Keratinocyte (primary cell): ENCODE measurements around the gene SGCE. TPM values are rescaled to one million over a fixed set of nuclear protein-coding genes. Genes with fewer than 3 reads are reported as not detected.

ENCODE experiments used
- DNase-seq: peaks from one replicate; pipeline ENCODE4 v3.0.0-alpha.2; 2011; ENCODE audit warnings: low read depth, missing footprints, low spot score
- FAIRE-seq: peaks from 2 replicates; lab custom pipeline; 2011; peaks lifted over from hg19 to GRCh38; lab: Jason Lieb, UNC
- H2AFZ ChIP-seq: 2 replicates; pipeline ENCODE4 v1.6.0; 2012; ENCODE audit warnings: low read length, control low read depth, inconsistent platforms; ENCODE audit not compliant: control insufficient read depth
- H3K27ac ChIP-seq: 2 replicates; pipeline ENCODE4 v1.5.1; 2011; ENCODE audit warnings: low read length; ENCODE audit not compliant: control insufficient read depth, insufficient read depth
- H3K27me3 ChIP-seq: 3 replicates; pipeline ENCODE4 v1.6.0; 2011; ENCODE audit warnings: low read length; ENCODE audit not compliant: control insufficient read depth, insufficient read depth; ENCODE audit errors: extremely low read depth
- H3K36me3 ChIP-seq, 2 experiments: 2 replicates in 1 of 2; 3 replicates in 1 of 2; pipeline ENCODE4 v1.5.1; 2011; ENCODE audit warnings: low read length in 2 of 2, mild to moderate bottlenecking in 1 of 2; ENCODE audit not compliant: control insufficient read depth in 2 of 2, insufficient read depth in 2 of 2; ENCODE audit errors: extremely low read depth in 1 of 2
- H3K4me1 ChIP-seq: 3 replicates; pipeline ENCODE4 v1.5.1; 2011; ENCODE audit warnings: low read length; ENCODE audit not compliant: control insufficient read depth, insufficient read depth; ENCODE audit errors: extremely low read depth
- H3K4me2 ChIP-seq: 3 replicates; pipeline ENCODE4 v1.6.0; 2011; ENCODE audit warnings: low read depth, low read length; ENCODE audit not compliant: control insufficient read depth, insufficient read depth; ENCODE audit errors: extremely low read depth
- H3K4me3 ChIP-seq, 3 experiments: fragments of 200-600 bp in 1 of 3; sonication (generic) in 1 of 3; 2 replicates in 2 of 3; 3 replicates in 1 of 3; pipeline ENCODE4 v1.5.1; 2011 to 2016; ENCODE audit warnings: low read length in 3 of 3, mild to moderate bottlenecking in 3 of 3, control low read depth in 2 of 3, inconsistent platforms in 1 of 3, low read depth in 1 of 3, mixed read lengths in 1 of 3, mixed run types in 1 of 3, moderate library complexity in 1 of 3; ENCODE audit not compliant: control insufficient read depth in 2 of 3, insufficient read depth in 2 of 3; ENCODE audit errors: extremely low read depth in 1 of 3
- H3K79me2 ChIP-seq: 2 replicates; pipeline ENCODE4 v1.6.0; 2012; ENCODE audit warnings: low read length; ENCODE audit not compliant: control insufficient read depth, insufficient read depth
- H3K9ac ChIP-seq: 3 replicates; pipeline ENCODE4 v1.6.0; 2011; ENCODE audit warnings: low read length; ENCODE audit not compliant: control insufficient read depth, insufficient read depth; ENCODE audit errors: extremely low read depth
- H3K9me1 ChIP-seq: 3 replicates; pipeline ENCODE4 v1.6.0; 2011; ENCODE audit warnings: low read length; ENCODE audit not compliant: control insufficient read depth, insufficient read depth; ENCODE audit errors: extremely low read depth
- H3K9me3 ChIP-seq: 2 replicates; pipeline ENCODE4 v1.5.1; 2012; ENCODE audit warnings: low read depth, low read length; ENCODE audit not compliant: control insufficient read depth
- H4K20me1 ChIP-seq: 3 replicates; pipeline ENCODE4 v1.6.0; 2011; ENCODE audit warnings: low read length; ENCODE audit not compliant: control insufficient read depth, insufficient read depth; ENCODE audit errors: extremely low read depth
- EZH2 ChIP-seq: IDR thresholded peaks from one replicate; pipeline ENCODE4 v1.6.1; 2012; ENCODE audit warnings: inconsistent platforms, mild to moderate bottlenecking, low read length, moderate library complexity
- dilution Hi-C: fragments of 300-500 bp; cut with MboI; formaldehyde crosslinking; loops from one replicate; pipeline ENCODE4 v1.7.0; 2020; ENCODE audit warnings: low sequenced_read_pairs; ENCODE audit not compliant: extremely low pct_ligation_motif_present
- polyA plus RNA-seq, 5 experiments: library from polyadenylated mRNA; depleted of rRNA in 3 of 5; stranded (reverse) in 3 of 5; stranded (forward) in 1 of 5; unstranded in 1 of 5; fragments of >200 nt; gene quantifications; 1 replicate in 1 of 5; 2 replicates in 3 of 5; 3 replicates in 1 of 5; pipeline versions ENCODE4 v1.2.1 to v1.2.3, GENCODE V29; 2011 to 2012; ENCODE audit warnings: missing spikeins in 2 of 5, low read depth in 1 of 5, low replicate concordance in 1 of 5
- TF ChIP-seq, protein P1 (sequence below), 3 experiments: IDR thresholded peaks in 1 of 3; conservative IDR thresholded peaks in 1 of 3; optimal IDR thresholded peaks in 1 of 3; 2 replicates in 2 of 3; 3 replicates in 1 of 3; pipeline versions ENCODE3 to v1.5.1; 2011; ENCODE audit warnings: low read length in 3 of 3, mild to moderate bottlenecking in 3 of 3, moderate library complexity in 2 of 3, control low read depth in 1 of 3, inconsistent platforms in 1 of 3; ENCODE audit not compliant: insufficient read depth in 2 of 3; ENCODE audit errors: extremely low read depth in 1 of 3

The SGCE gene
- polyA plus RNA-seq, 1 donor (not counting 4 experiments of a cell fraction or from before 2014, with no cell fraction given), result 7.9 TPM

DNA sequence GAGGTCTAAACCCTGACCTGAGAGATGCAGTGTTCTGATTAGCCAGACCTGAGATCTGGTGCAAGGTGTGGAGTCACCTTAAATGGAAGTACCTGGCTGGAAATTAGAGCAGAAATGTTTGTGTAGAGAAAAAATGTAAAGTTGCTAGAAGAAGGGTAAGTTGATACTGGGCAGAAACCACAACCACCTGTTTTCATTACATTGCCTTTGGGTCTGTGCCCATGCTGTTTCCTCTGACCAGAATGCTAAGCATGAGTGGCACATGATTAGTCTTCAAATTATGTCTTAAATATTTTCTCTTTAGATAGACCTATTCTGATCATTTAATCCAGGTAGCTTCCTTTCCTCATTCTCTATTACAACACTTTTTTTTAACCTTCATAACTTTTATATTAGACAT, 77.3 kb downstream of the SGCE start:
- no peaks in the 10 kb centered on the region for H3K9me1 ChIP-seq
- no peaks in the 10 kb centered on the region for H3K9me3 ChIP-seq
- H2AFZ ChIP-seq, result no peak overlapping the region
- H3K4me1 ChIP-seq, result no peaks in the 10 kb centered on the region
- no peaks in the 10 kb centered on the region for H3K36me3 ChIP-seq
- TF ChIP-seq EZH2, result no peak
- no peak overlapping the region for H3K4me3 ChIP-seq
- H3K9ac ChIP-seq, result no peak overlapping the region
- dilution Hi-C loops, result no loop called here
- no peak overlapping the region for H3K27ac ChIP-seq
- H3K79me2 ChIP-seq, result no peaks in the 10 kb centered on the region
- no peak overlapping the region for H3K4me2 ChIP-seq
- no peak for FAIRE-seq
- no peaks in the 10 kb centered on the region for H4K20me1 ChIP-seq
- H3K27me3 ChIP-seq, result no peaks in the 10 kb centered on the region
- DNase-seq, result no peak

DNA sequence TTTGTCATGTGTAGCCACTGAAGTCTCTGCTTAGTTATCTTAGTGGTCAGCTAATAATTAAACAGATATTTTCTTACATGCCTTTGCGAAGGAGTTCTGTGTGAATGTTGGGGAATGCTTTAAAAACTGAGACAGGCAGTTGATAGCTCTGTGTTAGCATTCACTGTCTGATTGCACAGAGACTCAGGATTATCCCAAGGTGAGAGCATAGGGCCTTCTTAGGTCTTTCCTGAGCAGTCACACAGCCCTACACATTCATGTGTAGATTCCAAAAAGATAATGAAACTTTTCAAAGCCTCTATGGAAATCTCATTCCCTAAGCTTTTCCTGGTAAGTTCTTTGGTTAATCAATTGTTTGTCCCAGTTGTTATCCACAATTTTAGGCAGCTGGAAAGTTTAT, 78.6 kb downstream of the SGCE start:
- no peaks in the 10 kb centered on the region for H3K9me3 ChIP-seq
- no peak overlapping the region for H3K4me3 ChIP-seq
- H3K36me3 ChIP-seq, result no peaks in the 10 kb centered on the region
- no peak overlapping the region for H3K4me2 ChIP-seq
- dilution Hi-C loops, result no loop called here
- H3K27me3 ChIP-seq, result no peaks in the 10 kb centered on the region
- DNase-seq, result no peak
- H3K79me2 ChIP-seq, result no peaks in the 10 kb centered on the region
- no peaks in the 10 kb centered on the region for H4K20me1 ChIP-seq
- no peak overlapping the region for H3K9ac ChIP-seq
- no peaks in the 10 kb centered on the region for H3K4me1 ChIP-seq
- H3K9me1 ChIP-seq, result no peaks in the 10 kb centered on the region
- H2AFZ ChIP-seq, result no peak overlapping the region
- TF ChIP-seq, protein P1, sequence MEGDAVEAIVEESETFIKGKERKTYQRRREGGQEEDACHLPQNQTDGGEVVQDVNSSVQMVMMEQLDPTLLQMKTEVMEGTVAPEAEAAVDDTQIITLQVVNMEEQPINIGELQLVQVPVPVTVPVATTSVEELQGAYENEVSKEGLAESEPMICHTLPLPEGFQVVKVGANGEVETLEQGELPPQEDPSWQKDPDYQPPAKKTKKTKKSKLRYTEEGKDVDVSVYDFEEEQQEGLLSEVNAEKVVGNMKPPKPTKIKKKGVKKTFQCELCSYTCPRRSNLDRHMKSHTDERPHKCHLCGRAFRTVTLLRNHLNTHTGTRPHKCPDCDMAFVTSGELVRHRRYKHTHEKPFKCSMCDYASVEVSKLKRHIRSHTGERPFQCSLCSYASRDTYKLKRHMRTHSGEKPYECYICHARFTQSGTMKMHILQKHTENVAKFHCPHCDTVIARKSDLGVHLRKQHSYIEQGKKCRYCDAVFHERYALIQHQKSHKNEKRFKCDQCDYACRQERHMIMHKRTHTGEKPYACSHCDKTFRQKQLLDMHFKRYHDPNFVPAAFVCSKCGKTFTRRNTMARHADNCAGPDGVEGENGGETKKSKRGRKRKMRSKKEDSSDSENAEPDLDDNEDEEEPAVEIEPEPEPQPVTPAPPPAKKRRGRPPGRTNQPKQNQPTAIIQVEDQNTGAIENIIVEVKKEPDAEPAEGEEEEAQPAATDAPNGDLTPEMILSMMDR (optimal IDR thresholded peaks at IDR 0.05 in 1 of 3, IDR thresholded peaks at IDR 0.05 in 1 of 3, conservative IDR thresholded peaks at IDR 0.05 in 1 of 3; ENCODE audit: extremely low read depth in 1 of 3, insufficient read depth in 2 of 3, low read length in 3 of 3), result no peak
- no peak for TF ChIP-seq EZH2
- no peak overlapping the region for H3K27ac ChIP-seq
- FAIRE-seq, result no peak

DNA sequence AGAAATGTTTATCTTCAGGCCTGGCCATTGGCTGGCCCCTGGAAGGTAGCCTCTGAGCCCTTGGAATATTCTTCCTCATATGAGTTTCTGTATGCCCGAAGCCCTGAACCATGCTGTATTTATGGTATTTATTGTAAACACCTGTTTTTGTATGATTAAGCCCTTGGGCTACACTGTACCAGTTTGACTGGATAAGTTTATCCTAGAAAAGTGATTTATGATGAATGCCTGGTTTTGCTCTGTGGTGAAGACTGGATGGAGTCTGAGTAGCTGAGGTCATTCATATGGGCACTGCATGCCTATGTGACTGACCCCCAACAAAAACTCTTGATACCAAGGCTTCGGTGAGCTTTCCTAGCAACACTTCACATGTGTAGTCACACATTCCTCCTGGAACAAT, 79.6 kb downstream of the SGCE start:
- FAIRE-seq (no peak), DNase-seq (no peak)
- no peak overlapping the region for H3K27ac ChIP-seq
- no peaks in the 10 kb centered on the region for H3K79me2 ChIP-seq
- H3K27me3 ChIP-seq, result no peaks in the 10 kb centered on the region
- no peaks in the 10 kb centered on the region for H4K20me1 ChIP-seq
- H2AFZ ChIP-seq, result no peak overlapping the region
- TF ChIP-seq, protein P1 (optimal IDR thresholded peaks at IDR 0.05 in 1 of 3, IDR thresholded peaks at IDR 0.05 in 1 of 3, conservative IDR thresholded peaks at IDR 0.05 in 1 of 3; ENCODE audit: extremely low read depth in 1 of 3, insufficient read depth in 2 of 3, low read length in 3 of 3), result no peak
- no peak for TF ChIP-seq EZH2
- H3K4me3 ChIP-seq, result no peak overlapping the region
- H3K36me3 ChIP-seq, result no peaks in the 10 kb centered on the region
- dilution Hi-C loops, result no loop called here
- H3K9me3 ChIP-seq, result no peaks in the 10 kb centered on the region
- no peak overlapping the region for H3K9ac ChIP-seq
- H3K4me1 ChIP-seq, result no peaks in the 10 kb centered on the region
- H3K4me2 ChIP-seq, result no peak overlapping the region
- no peaks in the 10 kb centered on the region for H3K9me1 ChIP-seq
